Suprapubic skin (tissue), 4 donors: Measurements from ENCODE around the gene CEACAM8. TPM values are rescaled to one million over a fixed set of nuclear protein-coding genes. Genes with fewer than 3 reads are reported as not detected.

Experiments
- DNase-seq, 2 donors: peaks; one replicate each; pipeline ENCODE4 v3.0.0-alpha.2; 2019; ENCODE audit warnings: low spot score in 2 of 2
- H3K27ac ChIP-seq: fragments of 200-600 bp; sonication (generic); one replicate; pipeline ENCODE4 v1.5.1; 2019
- H3K27me3 ChIP-seq: fragments of 200-600 bp; sonication (generic); one replicate; pipeline ENCODE4 v1.5.1; 2019
- H3K36me3 ChIP-seq: fragments of 200-600 bp; sonication (generic); one replicate; pipeline ENCODE4 v1.5.1; 2019
- H3K4me1 ChIP-seq: fragments of 200-600 bp; sonication (generic); one replicate; pipeline ENCODE4 v1.5.1; 2019
- H3K4me3 ChIP-seq: fragments of 200-600 bp; sonication (generic); one replicate; pipeline ENCODE4 v1.5.1; 2019; ENCODE audit warnings: mild to moderate bottlenecking
- H3K9me3 ChIP-seq: fragments of 200-600 bp; sonication (generic); one replicate; pipeline ENCODE4 v1.5.1; 2019
- EP300 ChIP-seq: sonication (generic); formaldehyde crosslinking; IDR thresholded peaks from one replicate; pipeline ENCODE4 v1.6.1; 2017; ENCODE audit warnings: antibody characterized with exemption
- POLR2A ChIP-seq, 2 donors: fragments of 450-650 bp; IDR thresholded peaks; one replicate each; pipeline ENCODE4 v1.6.1; 2017; ENCODE audit warnings: antibody characterized with exemption in 2 of 2, mild to moderate bottlenecking in 2 of 2, moderate library complexity in 2 of 2
- POLR2AphosphoS5 ChIP-seq, 3 donors: sonication (generic); formaldehyde crosslinking; IDR thresholded peaks; one replicate each; pipeline ENCODE4 v1.6.1; 2017; ENCODE audit warnings: antibody characterized with exemption in 3 of 3
- WGBS: methylation state at CpG from one replicate; pipeline ENCODE4 v1.1.5; 2018; 5-methylcytosine and 5-hydroxymethylcytosine counted together
- total RNA-seq, 4 donors: library from RNA; depleted of rRNA; stranded (reverse); fragments of >200 nt; gene quantifications; one replicate each; pipeline ENCODE4 v1.1.0, GENCODE V29; 2016
- TF ChIP-seq, protein P1 (sequence below), 2 donors: fragments of 200-600 bp in 1 of 2; fragments of 450-650 bp in 1 of 2; sonication (generic) in 1 of 2; IDR thresholded peaks; one replicate each; pipeline ENCODE4 v1.5.1; 2016 to 2019; ENCODE audit warnings: antibody characterized with exemption in 2 of 2, mild to moderate bottlenecking in 1 of 2, moderate library complexity in 1 of 2

Gene CEACAM8
- total RNA-seq, 4 donors from 2014 or later: 0.18 TPM; not detected in 3

DNA sequence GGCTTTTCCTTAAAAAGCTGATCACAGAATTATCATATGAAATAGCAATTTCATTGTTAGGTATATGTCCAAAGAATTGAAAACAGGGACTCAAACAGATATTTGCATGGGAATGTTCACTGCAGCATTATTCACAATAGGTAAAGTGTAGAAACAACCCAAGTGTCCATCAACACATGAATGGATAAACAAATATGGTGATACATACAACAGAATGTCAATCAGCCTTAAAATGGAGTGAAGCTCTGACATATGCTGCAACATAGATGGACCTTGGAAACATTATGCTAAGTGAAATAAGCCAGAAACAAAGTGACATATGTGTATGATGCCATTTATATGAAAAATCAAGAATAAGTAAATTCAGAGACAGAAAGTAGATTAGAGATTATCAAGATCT is 60.3 kb downstream of the CEACAM8 start:
- no peak for DNase-seq
- Histone ChIP-seq H3K4me3 (no peak overlapping the region), H3K4me1 (no peaks in the 10 kb centered on the region), H3K27me3 (no peaks in the 10 kb centered on the region), H3K36me3 (no peaks in the 10 kb centered on the region), H3K9me3 (no peaks in the 10 kb centered on the region), H3K27ac (no peak overlapping the region)
- TF ChIP-seq POLR2A (IDR thresholded peaks at IDR 0.05) (no peak), EP300 (no peak), POLR2AphosphoS5 (IDR thresholded peaks at IDR 0.05) (no peak)
- TF ChIP-seq, protein P1, sequence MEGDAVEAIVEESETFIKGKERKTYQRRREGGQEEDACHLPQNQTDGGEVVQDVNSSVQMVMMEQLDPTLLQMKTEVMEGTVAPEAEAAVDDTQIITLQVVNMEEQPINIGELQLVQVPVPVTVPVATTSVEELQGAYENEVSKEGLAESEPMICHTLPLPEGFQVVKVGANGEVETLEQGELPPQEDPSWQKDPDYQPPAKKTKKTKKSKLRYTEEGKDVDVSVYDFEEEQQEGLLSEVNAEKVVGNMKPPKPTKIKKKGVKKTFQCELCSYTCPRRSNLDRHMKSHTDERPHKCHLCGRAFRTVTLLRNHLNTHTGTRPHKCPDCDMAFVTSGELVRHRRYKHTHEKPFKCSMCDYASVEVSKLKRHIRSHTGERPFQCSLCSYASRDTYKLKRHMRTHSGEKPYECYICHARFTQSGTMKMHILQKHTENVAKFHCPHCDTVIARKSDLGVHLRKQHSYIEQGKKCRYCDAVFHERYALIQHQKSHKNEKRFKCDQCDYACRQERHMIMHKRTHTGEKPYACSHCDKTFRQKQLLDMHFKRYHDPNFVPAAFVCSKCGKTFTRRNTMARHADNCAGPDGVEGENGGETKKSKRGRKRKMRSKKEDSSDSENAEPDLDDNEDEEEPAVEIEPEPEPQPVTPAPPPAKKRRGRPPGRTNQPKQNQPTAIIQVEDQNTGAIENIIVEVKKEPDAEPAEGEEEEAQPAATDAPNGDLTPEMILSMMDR (IDR thresholded peaks at IDR 0.05): no peak

DNA sequence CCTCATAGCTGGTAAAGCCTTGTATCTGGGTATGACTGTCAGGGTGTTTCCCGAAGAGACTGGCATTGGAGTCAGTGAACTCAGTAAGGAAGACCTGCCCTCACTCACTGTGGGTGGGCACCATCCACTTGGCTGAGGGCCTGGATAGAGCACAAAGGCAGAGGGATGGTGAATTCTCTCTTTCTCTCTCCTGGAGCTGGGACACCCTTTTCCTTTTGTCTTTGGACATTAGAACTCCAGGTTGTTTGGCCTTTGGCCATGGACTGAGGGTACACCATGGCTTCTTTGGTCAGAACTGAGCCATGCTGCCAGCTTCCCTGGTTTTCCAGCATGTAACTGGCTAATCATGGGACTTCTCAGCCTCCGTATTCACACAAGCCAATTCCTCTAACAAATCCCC is 61.8 kb downstream of the CEACAM8 start:
- H3K4me3 ChIP-seq: no peak overlapping the region
- peaks cover 13% of the 10 kb centered on the region for H3K4me1 ChIP-seq
- no peak for DNase-seq
- H3K9me3 ChIP-seq: no peaks in the 10 kb centered on the region
- no peaks in the 10 kb centered on the region for H3K27me3 ChIP-seq
- H3K36me3 ChIP-seq: no peaks in the 10 kb centered on the region
- whole genome bisulfite sequencing: 86% methylated on average over 2 of the region's 2 CpGs
- TF ChIP-seq EP300 (no peak), POLR2AphosphoS5 (IDR thresholded peaks at IDR 0.05) (no peak), POLR2A (IDR thresholded peaks at IDR 0.05) (no peak)
- TF ChIP-seq, protein P1 (IDR thresholded peaks at IDR 0.05): no peak
- no peak overlapping the region for H3K27ac ChIP-seq

DNA sequence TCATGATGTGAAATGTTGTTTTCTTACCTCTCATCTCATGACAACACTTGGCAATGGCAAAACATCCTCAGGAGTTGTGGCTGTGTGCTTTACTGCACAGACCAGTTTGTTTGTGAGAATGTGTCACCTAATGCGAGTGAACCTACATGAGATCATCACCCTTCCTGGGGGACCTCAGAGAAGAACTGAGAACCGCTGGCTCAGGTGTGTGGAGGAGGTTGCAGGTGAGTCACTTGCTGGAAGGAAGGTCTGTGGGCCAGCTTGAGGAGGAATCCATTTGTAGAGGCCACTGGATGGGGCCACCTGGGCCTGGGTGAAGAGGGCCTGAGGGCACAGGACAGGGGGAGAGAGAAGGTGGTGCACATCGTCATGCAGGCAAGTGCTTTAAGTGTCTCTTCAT is 63.4 kb downstream of the CEACAM8 start:
- peaks cover 13% of the 10 kb centered on the region for H3K4me1 ChIP-seq
- H3K36me3 ChIP-seq: no peaks in the 10 kb centered on the region
- H3K27me3 ChIP-seq: no peaks in the 10 kb centered on the region
- TF ChIP-seq POLR2AphosphoS5 (IDR thresholded peaks at IDR 0.05) (no peak), POLR2A (IDR thresholded peaks at IDR 0.05) (no peak), EP300 (no peak)
- TF ChIP-seq, protein P1 (IDR thresholded peaks at IDR 0.05): no peak
- H3K27ac ChIP-seq: no peak overlapping the region
- 94% methylated on average over 3 of the region's 3 CpGs for WGBS
- H3K9me3 ChIP-seq: no peaks in the 10 kb centered on the region
- DNase-seq: no peak
- H3K4me3 ChIP-seq: no peak overlapping the region

Other genes with a start within 250 kb of the CEACAM8 start
- 100 to 1,000 TPM in 3 of 4 donors, 10 to 100 TPM in 1; 52.9 to 364 (median 353) TPM for gene CNFN, start 204.6 kb downstream of the CEACAM8 start, total RNA-seq
- 10 to 100 TPM; 33.9 to 82.6 (median 51.5) TPM for gene LIPE, start 167.5 kb downstream of the CEACAM8 start, total RNA-seq
- gene CXCL17, start 152.0 kb downstream of the CEACAM8 start, total RNA-seq: under 1 TPM in 1 of 4 donors, not detected in 3; 0.55 TPM
- 1 to 10 TPM; 2.0 to 9.9 (median 3.9) TPM for gene CEACAM1, start 66.4 kb downstream of the CEACAM8 start, total RNA-seq
- not detected for gene PSG3, start 145.6 kb upstream of the CEACAM8 start, total RNA-seq
- not detected for gene PSG8, start 170.8 kb upstream of the CEACAM8 start, total RNA-seq